ENCODE results near the gene DVL2. TPM values are rescaled to one million over a fixed set of nuclear protein-coding genes. Genes with fewer than 3 reads are reported as not detected.
A peak's percentile ranks its signal among the peaks of the same experiment; 100 is the strongest.

The DVL2 gene
- total and polyA plus RNA-seq, 11 donors = 13.0 to 28.6 (median 17.2) TPM

GRCh38 chr17:7216242-7217112 is 17.8 kb downstream of the DVL2 start:
- Histone ChIP-seq H3K27me3 (no peaks in the 10 kb centered on the region), H3K4me3 (peak overlapping the region in 11 of 12 donors; percentile 10 to 77 (median 53)), H3K36me3 (peaks cover 0 to 9% (median 6%) of the 10 kb centered on the region in 9 donors), H3K27ac (peak overlapping the region in 10 of 12 donors; percentile 55 to 99 (median 74)), H3K4me1 (peaks cover 6 to 76% (median 58%) of the 10 kb centered on the region in 12 donors), H3K9me3 (no peaks in the 10 kb centered on the region)
- no peak for ATAC-seq
- WGBS, 4 donors = 38 to 44% (median 41%) methylated on average over 7 of the region's 7 CpGs
- peak in 2 of 5 donors; percentile 16 to 27 for DNase-seq
- no peak for TF ChIP-seq CTCF (IDR thresholded peaks at IDR 0.05)
- no peak for TF ChIP-seq POLR2A (IDR thresholded peaks at IDR 0.05)
- intact Hi-C loops (cut with DNase I) = loop anchor here in 1 of 10 donors (5.0 kb wide), 1 partner anchor 91 kb away; the partner anchor contains the start of gene EIF5A

GRCh38 chr17:7215652-7216180 is 18.6 kb downstream of the DVL2 start:
- no peaks in the 10 kb centered on the region for H3K27me3 ChIP-seq
- TF ChIP-seq POLR2A (IDR thresholded peaks at IDR 0.05) (no peak), CTCF (IDR thresholded peaks at IDR 0.05) (no peak)
- peak overlapping the region in 7 of 12 donors; percentile 56 to 77 (median 64) for H3K4me3 ChIP-seq
- H3K36me3 ChIP-seq = peaks cover 0 to 1% (median 0%) of the 10 kb centered on the region in 9 donors
- peak in 2 of 5 donors; percentile 32 to 39 for DNase-seq
- 20 to 28% (median 27%) methylated on average over 8 to 10 of the region's 10 CpGs for WGBS, 4 donors
- peaks cover 3 to 71% (median 50%) of the 10 kb centered on the region in 12 donors for H3K4me1 ChIP-seq
- intact Hi-C loops (cut with DNase I) = loop anchor here in 1 of 10 donors (5.0 kb wide), 1 partner anchor 92 kb away; the partner anchor contains the start of gene EIF5A
- no peaks in the 10 kb centered on the region for H3K9me3 ChIP-seq
- no peak for ATAC-seq
- peak overlapping the region in 10 of 12 donors; percentile 25 to 99 (median 70) for H3K27ac ChIP-seq

- Histone ChIP-seq H3K4me1 (peaks cover 0 to 67% (median 46%) of the 10 kb centered on the region in 12 donors), H3K36me3 (no peaks in the 10 kb centered on the region), H3K4me3 (peak overlapping the region in 11 of 12 donors; percentile 40 to 77 (median 64)), H3K9me3 (no peaks in the 10 kb centered on the region), H3K27ac (peak overlapping the region in 11 of 12 donors; percentile 25 to 99 (median 70)), H3K27me3 (no peaks in the 10 kb centered on the region)
- TF ChIP-seq CTCF (IDR thresholded peaks at IDR 0.05) = peak in 1 of 12 donors; percentile 4
- TF ChIP-seq POLR2A (IDR thresholded peaks at IDR 0.05) = no peak
- intact Hi-C loops (cut with DNase I) = loop anchor here in 1 of 10 donors (5.0 kb wide), 1 partner anchor 92 kb away; the partner anchor contains the start of gene EIF5A
- 25 to 30% (median 27%) methylated on average over 9 of the region's 9 CpGs for WGBS, 4 donors
- peak in 1 of 5 donors; percentile 20 for DNase-seq
- no peak for ATAC-seq
Measured at GRCh38 chr17:7215136-7215638, 19.1 kb downstream of the DVL2 start.

Data from heart left ventricle (tissue), 16 donors.